ENCODE data around the gene ETF1.
"Not testable (repeated sequence)": the region's sequence is repeated elsewhere in the genome, so short reads cannot be mapped to it uniquely, and the experiment has no call there.

The ETF1 gene

GRCh38 chr5:138490648-138491283 lies 52.3 kb downstream of the ETF1 start:
- TF ChIP-seq, protein P1, sequence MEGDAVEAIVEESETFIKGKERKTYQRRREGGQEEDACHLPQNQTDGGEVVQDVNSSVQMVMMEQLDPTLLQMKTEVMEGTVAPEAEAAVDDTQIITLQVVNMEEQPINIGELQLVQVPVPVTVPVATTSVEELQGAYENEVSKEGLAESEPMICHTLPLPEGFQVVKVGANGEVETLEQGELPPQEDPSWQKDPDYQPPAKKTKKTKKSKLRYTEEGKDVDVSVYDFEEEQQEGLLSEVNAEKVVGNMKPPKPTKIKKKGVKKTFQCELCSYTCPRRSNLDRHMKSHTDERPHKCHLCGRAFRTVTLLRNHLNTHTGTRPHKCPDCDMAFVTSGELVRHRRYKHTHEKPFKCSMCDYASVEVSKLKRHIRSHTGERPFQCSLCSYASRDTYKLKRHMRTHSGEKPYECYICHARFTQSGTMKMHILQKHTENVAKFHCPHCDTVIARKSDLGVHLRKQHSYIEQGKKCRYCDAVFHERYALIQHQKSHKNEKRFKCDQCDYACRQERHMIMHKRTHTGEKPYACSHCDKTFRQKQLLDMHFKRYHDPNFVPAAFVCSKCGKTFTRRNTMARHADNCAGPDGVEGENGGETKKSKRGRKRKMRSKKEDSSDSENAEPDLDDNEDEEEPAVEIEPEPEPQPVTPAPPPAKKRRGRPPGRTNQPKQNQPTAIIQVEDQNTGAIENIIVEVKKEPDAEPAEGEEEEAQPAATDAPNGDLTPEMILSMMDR (conservative IDR thresholded peaks at IDR 0.05; ENCODE audit: low read length), result no peak
- no peak for DNase-seq (ENCODE audit: low read depth)
- no peak overlapping the region for H3K4me3 ChIP-seq (ENCODE audit: low read length)

DNA sequence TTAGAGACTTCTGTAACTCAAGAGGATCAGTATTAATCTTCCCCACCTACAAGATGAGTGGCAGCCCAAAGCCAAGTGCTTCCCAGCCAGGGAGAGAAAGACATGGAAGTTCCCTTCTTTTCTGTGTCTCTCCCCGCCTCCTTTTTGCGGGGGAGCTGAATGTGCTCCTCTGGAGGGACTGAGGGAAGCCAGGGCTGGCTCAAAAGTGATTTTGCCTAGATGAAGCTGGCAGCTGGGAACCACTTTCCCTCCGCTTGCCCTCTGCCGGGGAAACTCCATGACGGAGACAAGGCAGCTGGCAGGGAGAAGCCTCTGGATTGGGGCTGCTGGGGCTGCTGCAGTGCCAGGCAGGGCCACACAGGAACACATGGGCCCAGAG lies 53.4 kb downstream of the ETF1 start:
- TF ChIP-seq, protein P1 (conservative IDR thresholded peaks at IDR 0.05; ENCODE audit: low read length), result no peak
- no peak for DNase-seq (ENCODE audit: low read depth)
- no peak overlapping the region for H3K4me3 ChIP-seq (ENCODE audit: low read length)

DNA sequence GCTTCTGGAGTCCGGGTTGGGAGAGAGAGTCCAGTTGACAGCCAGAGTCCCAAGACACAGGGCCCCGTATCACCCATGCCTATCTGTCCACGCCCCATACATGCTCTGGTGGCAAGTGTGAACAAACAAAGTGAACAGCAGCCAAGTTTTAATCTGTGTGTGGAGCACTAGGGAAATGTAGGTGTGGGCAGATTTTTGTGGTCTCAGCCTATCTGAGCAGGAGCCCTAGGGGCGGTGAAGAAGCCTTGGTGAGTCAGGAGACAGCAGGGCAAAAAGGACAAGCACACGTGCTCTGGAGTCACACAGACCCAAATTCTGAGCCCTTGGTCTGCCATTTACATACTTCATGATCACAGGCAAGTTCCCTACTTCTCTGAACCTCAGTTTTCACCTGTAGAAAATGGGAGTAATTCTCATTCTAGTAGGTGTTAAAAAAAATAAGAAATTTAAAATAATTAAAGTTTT lies 54.5 kb downstream of the ETF1 start:
- TF ChIP-seq, protein P1 (conservative IDR thresholded peaks at IDR 0.05; ENCODE audit: low read length), result no peak
- peak; percentile 45 for DNase-seq (ENCODE audit: low read depth)
- H3K4me3 ChIP-seq (ENCODE audit: low read length), result no peak overlapping the region

GRCh38 chr5:138482638-138483037 lies 60.4 kb downstream of the ETF1 start:
- TF ChIP-seq, protein P1 (conservative IDR thresholded peaks at IDR 0.05; ENCODE audit: low read length), result no peak
- no peak for DNase-seq (ENCODE audit: low read depth)
- no peak overlapping the region for H3K4me3 ChIP-seq (ENCODE audit: low read length)

DNA sequence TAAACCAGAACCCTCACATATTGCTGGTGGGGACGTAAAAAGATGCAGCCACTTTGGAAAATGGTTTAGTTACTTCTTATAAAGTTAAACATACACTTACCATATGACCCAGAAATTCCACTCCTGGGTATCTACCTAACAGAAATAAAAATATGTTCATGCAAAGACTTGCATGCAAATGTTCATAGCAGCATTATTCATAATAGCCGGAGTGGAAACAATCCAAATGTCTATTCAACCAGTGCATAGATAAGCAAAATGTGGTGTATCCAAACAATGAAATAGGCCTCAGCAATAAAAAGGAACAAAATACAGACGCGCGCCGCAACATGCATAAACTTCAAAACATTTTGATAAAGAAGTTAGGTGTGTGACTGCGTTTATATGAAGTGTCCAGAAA lies 66.1 kb downstream of the ETF1 start:
- TF ChIP-seq, protein P1 (conservative IDR thresholded peaks at IDR 0.05; ENCODE audit: low read length), result no peak
- no peak overlapping the region for H3K4me3 ChIP-seq (ENCODE audit: low read length)
- no peak for DNase-seq (ENCODE audit: low read depth)

DNA sequence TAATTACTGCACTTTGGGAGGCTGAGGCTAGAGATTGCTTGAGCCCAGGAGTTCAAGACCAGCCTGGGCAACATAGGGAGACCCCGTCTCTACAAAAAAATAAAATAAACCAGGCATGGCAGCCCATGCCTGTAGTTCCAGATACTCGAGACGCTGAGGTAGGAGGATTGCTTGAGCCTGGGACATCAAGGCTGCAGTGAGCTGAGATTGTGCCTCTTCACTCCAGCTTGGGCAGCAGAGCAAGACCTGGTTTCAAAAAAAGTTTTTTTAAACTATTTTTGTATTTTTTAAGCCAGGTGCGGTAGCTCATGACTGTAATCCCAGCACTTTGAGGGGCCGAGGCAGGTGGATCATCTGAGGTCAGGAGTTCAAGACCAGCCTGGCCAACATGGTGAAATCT lies 69.9 kb downstream of the ETF1 start:
- not testable (repeated sequence) for DNase-seq (ENCODE audit: low read depth); H3K4me3 ChIP-seq (ENCODE audit: low read length)

DNA sequence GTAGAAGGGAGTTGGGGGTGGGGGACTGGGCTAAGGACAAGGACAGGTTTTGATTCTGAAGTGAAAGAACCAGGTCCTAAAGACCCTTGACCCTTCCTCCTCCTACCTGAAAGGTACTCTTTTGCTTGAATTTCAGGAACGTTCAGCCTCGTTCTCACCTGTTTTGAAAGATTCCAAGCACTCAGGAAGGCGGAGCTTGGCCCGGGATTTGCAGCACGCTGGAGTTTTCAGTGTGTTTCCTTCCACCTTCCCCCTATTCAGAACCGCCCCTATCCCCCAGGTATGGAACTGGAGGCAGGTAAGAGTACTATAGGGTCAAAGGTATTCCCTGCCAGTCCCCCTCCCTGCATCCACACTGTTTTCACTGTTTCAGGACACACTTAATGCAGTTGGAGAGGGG lies 70.7 kb downstream of the ETF1 start:
- no peak for DNase-seq (ENCODE audit: low read depth)
- TF ChIP-seq, protein P1 (conservative IDR thresholded peaks at IDR 0.05; ENCODE audit: low read length), result no peak
- H3K4me3 ChIP-seq (ENCODE audit: low read length), result no peak overlapping the region

DNA sequence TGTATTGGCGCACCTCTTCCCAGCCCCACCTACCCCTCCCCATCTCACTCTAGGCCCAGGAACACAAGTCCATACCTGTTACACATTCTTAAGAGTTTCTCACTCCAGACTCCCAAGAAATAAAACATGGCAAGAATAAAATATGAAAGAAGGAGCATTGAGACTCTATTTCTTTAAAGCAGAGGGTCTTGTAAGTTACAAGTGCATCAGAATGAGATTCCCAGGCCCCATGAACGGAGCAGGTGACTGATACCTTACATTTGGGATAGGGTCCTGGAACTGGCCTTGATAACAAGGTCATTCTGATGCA lies 72.0 kb downstream of the ETF1 start:
- no peak for DNase-seq (ENCODE audit: low read depth)
- no peak overlapping the region for H3K4me3 ChIP-seq (ENCODE audit: low read length)
- TF ChIP-seq, protein P1 (conservative IDR thresholded peaks at IDR 0.05; ENCODE audit: low read length), result no peak
